ENCODE measurements around the gene ARFRP1. TPM values are rescaled to one million over a fixed set of nuclear protein-coding genes. Genes with fewer than 3 reads are reported as not detected.
"Not testable (repeated sequence)": the region's sequence is repeated elsewhere in the genome, so short reads cannot be mapped to it uniquely, and the experiment has no call there.

The ARFRP1 gene
- total and polyA plus RNA-seq, 5 donors = 38.7 to 49.7 (median 42.1) TPM

DNA sequence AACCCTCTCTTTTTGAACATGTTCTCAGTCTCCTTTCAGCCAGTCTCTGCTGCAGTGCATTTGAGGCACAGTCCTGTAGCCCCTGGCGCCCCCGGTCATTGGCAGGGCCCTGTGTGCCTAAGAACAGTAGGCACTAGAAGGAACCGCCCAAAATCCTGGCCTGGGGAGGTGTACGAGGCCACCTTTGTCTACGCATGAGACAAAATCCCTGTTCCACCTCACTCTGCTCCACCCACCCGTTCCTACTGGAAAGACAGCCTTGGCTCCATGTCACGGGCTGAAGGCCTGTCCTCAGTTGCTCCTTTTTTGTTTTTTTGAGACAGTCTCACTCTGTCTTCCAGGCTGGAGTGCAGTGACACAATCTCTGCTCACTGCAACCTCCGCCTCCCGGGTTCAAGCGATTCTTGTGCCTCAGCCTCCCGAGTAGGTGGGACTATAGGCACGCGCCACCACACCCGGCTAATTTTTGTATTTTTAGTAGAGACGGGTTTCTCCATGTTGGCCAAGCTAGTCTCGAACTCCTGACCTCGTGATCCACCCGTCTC is 22.5 kb upstream of the ARFRP1 start:
- ATAC-seq; H3K9me3 ChIP-seq (ENCODE audit: control insufficient read depth, low read length); H3K27me3 ChIP-seq (ENCODE audit: control insufficient read depth, insufficient read depth); H3K4me3 ChIP-seq (ENCODE audit: low read length); H3K27ac ChIP-seq (ENCODE audit: low read length); DNase-seq; H3K4me1 ChIP-seq (ENCODE audit: control insufficient read depth, insufficient read depth, low read length): not testable (repeated sequence)
- intact Hi-C loops (cut with DNase I) = loop anchor here in 1 of 4 donors (10.0 kb wide), 1 partner anchor 85 kb away; no protein-coding TSS in a partner anchor
- WGBS = 93% methylated on average over 18 of the region's 18 CpGs

DNA sequence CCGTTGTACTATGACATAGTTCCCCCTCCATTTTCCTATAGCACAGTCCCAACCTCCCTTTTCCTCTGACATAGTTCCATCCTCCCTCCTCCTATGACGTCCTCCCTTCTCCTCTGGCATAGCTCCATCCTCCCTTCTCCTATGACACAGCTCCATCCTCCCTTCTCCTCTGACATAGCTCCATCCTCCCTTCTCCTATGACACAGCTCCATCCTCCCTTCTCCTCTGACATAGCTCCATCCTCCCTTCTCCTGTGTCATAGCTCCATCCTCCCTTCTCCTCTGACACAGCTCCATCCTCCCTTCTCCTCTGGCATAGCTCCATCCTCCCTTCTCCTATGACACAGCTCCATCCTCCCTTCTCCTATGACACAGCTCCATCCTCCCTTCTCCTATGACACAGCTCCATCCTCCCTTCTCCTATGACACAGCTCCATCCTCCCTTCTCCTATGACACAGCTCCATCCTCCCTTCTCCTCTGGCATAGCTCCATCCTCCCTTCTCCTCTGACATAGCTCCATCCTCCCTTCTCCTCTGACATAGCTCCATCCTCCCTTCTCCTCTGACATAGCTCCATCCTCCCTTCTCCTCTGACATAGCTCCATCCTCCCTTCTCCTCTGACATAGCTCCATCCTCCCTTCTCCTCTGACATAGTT is 15.3 kb upstream of the ARFRP1 start:
- H3K9me3 ChIP-seq (ENCODE audit: control insufficient read depth, low read length); H3K27me3 ChIP-seq (ENCODE audit: control insufficient read depth, insufficient read depth); DNase-seq; intact Hi-C loops (cut with DNase I); ATAC-seq; H3K4me1 ChIP-seq (ENCODE audit: control insufficient read depth, insufficient read depth, low read length); H3K4me3 ChIP-seq (ENCODE audit: low read length); H3K27ac ChIP-seq (ENCODE audit: low read length): not testable (repeated sequence)
- 70% methylated on average over 2 of the region's 2 CpGs for WGBS

DNA sequence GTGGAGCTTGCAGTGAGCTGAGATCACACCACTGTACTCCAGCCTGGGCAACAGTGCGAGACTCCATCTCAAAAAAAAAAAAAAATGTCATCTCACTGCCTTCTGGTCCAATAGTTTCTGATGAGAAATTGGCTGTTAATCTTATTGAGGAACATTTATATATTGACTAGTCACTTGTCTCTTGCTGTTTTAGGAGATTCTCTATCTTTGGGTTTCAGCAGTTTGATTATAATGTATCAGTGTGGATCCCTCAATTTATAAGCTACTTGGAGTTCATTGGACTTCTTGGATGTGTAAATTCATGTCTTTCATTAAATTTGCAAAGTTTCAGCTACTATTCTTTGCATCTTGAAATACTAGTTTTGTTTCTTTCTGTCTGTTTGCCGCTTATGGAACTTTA is 11.2 kb upstream of the ARFRP1 start:
- intact Hi-C loops (cut with DNase I) = no loop called here
- no peak overlapping the region for H3K4me3 ChIP-seq (ENCODE audit: low read length)
- WGBS = 98% methylated on average over 2 of the region's 2 CpGs
- ATAC-seq = no peak
- no peak for DNase-seq
- H3K27me3 ChIP-seq (ENCODE audit: control insufficient read depth, insufficient read depth) = no peaks in the 10 kb centered on the region
- H3K27ac ChIP-seq (ENCODE audit: low read length) = no peak overlapping the region
- no peaks in the 10 kb centered on the region for H3K4me1 ChIP-seq (ENCODE audit: control insufficient read depth, insufficient read depth, low read length)
- H3K9me3 ChIP-seq (ENCODE audit: control insufficient read depth, low read length) = no peaks in the 10 kb centered on the region

DNA sequence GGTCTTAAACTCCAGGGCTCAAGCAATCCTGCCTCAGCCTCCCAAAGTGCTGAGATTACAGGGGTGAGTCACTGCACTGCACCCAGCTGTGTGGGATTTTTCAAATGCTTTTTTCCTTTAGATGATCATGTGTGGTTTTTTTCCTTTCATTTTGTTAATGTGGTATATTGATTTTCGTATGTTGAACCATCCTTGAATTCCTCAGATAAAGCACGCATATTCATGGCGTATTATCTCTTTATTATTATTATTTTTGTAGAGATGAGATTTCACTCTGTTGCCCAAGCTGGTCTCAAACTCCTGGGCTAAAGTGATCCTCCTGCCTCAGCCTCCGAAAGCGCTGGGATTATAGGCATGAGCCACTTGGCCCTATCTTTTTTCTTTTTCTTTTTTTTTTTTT is 7.1 kb upstream of the ARFRP1 start:
- WGBS = 98% methylated on average over 5 of the region's 5 CpGs
- Histone ChIP-seq H3K27me3 (ENCODE audit: control insufficient read depth, insufficient read depth) (no peaks in the 10 kb centered on the region), H3K27ac (ENCODE audit: low read length) (no peak overlapping the region), H3K9me3 (ENCODE audit: control insufficient read depth, low read length) (no peaks in the 10 kb centered on the region), H3K4me3 (ENCODE audit: low read length) (no peak overlapping the region), H3K4me1 (ENCODE audit: control insufficient read depth, insufficient read depth, low read length) (no peaks in the 10 kb centered on the region)
- DNase-seq (no peak), ATAC-seq (no peak)
- intact Hi-C loops (cut with DNase I) = no loop called here

DNA sequence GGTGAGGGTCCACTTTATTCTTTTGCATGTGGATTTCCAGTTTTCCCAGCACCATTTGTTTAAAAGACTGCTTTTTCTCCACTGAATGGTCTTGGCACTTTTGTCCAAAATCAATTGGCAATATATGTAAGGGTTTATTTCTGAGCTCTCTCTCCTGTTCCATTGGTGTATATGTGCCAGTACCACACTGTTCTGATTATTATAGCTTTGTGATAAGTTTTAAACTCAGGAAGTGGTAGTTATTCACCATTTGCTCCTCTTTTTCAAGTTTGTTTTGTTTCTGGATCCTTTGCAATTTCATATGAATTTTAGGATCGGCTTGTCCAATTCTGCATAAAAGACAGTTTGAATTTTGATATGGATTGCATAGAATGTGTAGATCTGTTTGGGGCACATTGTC is 4.4 kb upstream of the ARFRP1 start:
- DNase-seq (no peak), ATAC-seq (no peak)
- 98% methylated on average over 1 of the region's 1 CpG for WGBS
- intact Hi-C loops (cut with DNase I) = no loop called here
- Histone ChIP-seq H3K27ac (ENCODE audit: low read length) (no peak overlapping the region), H3K9me3 (ENCODE audit: control insufficient read depth, low read length) (no peaks in the 10 kb centered on the region), H3K27me3 (ENCODE audit: control insufficient read depth, insufficient read depth) (no peaks in the 10 kb centered on the region), H3K4me1 (ENCODE audit: control insufficient read depth, insufficient read depth, low read length) (peaks cover 9% of the 10 kb centered on the region), H3K4me3 (ENCODE audit: low read length) (no peak overlapping the region)

DNA sequence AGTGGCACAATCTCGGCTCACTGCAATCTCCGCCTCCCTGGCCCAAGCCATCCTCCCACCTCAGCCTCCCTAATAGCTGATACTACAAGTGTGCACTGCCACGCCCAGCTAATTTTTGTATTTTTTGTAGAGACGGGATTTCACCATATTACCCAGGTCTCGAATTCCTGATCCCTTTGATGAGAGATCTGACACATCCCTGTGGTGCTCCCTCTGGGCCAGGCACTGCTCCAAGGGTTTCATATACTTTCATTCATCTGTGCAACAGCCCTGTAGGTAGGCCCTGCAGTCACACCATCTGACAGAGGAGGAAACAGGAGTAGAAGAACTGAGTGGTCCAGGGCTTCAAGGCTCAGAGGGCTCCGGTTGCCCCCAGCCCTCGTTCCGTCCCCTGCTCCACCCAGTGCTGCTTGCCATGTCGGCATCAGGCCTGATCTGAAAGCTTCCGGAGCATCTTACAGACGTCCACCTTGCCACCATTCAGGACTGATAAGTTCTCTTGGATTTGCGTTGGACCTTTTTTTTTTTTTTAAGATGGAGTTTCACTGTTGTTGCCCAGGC is 3.4 kb upstream of the ARFRP1 start:
- Histone ChIP-seq H3K27ac (ENCODE audit: low read length) (no peak overlapping the region), H3K4me3 (ENCODE audit: low read length) (no peak overlapping the region), H3K27me3 (ENCODE audit: control insufficient read depth, insufficient read depth) (no peaks in the 10 kb centered on the region), H3K4me1 (ENCODE audit: control insufficient read depth, insufficient read depth, low read length) (peaks cover 13% of the 10 kb centered on the region), H3K9me3 (ENCODE audit: control insufficient read depth, low read length) (no peaks in the 10 kb centered on the region)
- 80% methylated on average over 12 of the region's 12 CpGs for WGBS
- intact Hi-C loops (cut with DNase I) = no loop called here
- ATAC-seq (no peak), DNase-seq (no peak)

DNA sequence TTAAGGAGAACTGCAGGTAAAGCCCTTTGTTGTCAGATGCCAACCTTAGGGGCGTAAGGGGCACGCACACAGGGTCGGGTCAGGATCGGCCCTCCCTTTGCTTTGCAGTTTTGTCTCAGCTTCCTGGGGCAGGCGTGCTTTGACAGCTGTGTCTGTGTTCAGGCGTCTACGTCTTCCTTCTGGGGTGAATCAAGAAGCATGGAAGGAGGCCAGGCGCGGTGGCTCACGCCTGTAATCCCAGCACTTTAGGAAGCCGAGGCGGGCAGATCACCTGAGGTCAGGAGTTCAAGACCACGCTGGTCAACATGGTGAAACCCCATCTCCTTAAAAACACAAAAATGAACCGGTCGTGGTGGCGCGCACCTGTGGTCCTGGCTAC is 1.4 kb upstream of the ARFRP1 start:
- no peak for ATAC-seq
- DNase-seq = peak in 1 of 3 donors; percentile 57
- Histone ChIP-seq H3K4me3 (ENCODE audit: low read length) (no peak overlapping the region), H3K9me3 (ENCODE audit: control insufficient read depth, low read length) (no peaks in the 10 kb centered on the region), H3K27me3 (ENCODE audit: control insufficient read depth, insufficient read depth) (no peaks in the 10 kb centered on the region), H3K27ac (ENCODE audit: low read length) (no peak overlapping the region), H3K4me1 (ENCODE audit: control insufficient read depth, insufficient read depth, low read length) (peaks cover 13% of the 10 kb centered on the region)
- intact Hi-C loops (cut with DNase I) = no loop called here
- WGBS = 90% methylated on average over 17 of the region's 17 CpGs

DNA sequence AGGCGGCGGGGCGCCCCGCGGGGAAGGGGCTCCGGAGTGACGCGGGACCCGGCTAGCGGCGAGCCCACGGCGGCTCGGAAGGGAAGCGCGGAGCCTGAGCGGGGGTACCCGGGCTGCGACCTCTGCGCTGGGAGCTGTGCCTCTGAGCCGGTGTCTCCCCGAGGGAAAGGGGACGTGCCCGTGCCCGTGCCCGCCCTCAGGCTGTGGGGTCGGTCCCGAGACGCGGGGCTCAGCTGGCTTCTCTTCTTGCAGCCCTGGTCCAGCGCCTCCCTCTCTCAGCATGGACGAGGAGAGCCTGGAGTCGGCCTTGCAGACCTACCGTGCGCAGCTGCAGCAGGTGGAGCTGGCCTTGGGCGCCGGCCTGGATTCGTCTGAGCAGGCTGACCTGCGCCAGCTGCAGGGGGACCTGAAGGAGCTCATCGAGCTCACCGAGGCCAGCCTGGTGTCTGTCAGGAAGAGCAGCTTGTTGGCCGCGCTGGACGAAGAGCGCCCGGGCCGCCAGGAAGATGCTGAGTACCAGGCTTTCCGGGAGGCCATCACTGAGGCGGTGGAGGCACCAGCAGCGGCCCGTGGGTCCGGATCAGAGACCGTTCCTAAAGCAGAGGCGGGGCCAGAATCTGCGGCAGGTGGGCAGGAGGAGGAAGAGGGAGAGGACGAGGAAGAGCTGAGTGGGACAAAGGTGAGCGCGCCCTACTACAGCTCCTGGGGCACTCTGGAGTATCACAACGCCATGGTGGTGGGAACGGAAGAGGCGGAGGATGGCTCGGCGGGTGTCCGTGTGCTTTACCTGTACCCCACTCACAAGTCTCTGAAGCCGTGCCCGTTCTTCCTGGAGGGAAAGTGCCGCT is 749 bp upstream of the ARFRP1 start:
- intact Hi-C loops (cut with DNase I) = no loop called here
- DNase-seq (peak; percentile 28 to 72 (median 60)), ATAC-seq (no peak)
- H3K9me3 ChIP-seq (ENCODE audit: control insufficient read depth, low read length) = no peaks in the 10 kb centered on the region
- WGBS = 20% methylated on average over 67 of the region's 67 CpGs
- H3K27me3 ChIP-seq (ENCODE audit: control insufficient read depth, insufficient read depth) = no peaks in the 10 kb centered on the region
- H3K27ac ChIP-seq (ENCODE audit: low read length) = peak overlapping the region; percentile 33
- H3K4me3 ChIP-seq (ENCODE audit: low read length) = peak overlapping the region; percentile 70
- H3K4me1 ChIP-seq (ENCODE audit: control insufficient read depth, insufficient read depth, low read length) = peaks cover 13% of the 10 kb centered on the region

DNA sequence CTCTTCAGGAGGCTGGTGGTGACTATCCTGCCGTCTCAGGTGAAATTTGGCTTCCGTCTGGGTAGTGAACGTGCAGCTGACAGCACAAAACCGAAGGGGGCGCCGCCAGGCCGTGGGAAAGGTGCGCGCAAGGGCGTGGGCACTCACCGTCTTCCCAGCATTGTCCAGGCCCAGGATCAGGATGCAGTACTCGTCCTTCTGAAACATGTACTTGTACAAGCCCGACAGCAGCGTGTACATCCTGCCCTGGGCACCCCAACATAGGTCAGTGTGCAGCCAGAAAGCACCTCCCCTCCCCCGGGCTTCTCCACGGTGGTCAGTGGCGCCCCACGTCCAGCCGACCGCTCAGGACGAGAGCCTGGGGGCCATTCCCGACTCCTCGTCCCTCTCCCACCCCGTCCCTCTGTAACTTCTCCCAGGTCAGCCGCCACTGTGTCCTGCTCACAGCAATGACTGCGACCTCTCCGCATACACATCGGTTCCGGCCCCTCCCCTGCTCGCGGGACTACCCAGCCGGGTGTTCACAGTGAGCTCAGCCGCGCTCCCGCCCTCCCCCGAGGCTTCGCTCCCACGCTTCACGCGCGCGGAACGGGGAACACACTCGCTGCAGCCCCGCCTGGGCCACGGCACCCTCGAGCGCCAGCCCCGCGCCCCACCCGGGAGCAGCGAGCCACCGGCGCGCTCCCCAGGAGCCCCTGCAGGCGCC is 771 bp downstream of the ARFRP1 start:
- no peaks in the 10 kb centered on the region for H3K9me3 ChIP-seq (ENCODE audit: control insufficient read depth, low read length)
- ATAC-seq (peak; percentile 15 to 58), DNase-seq (peak; percentile 61 to 77 (median 75))
- H3K4me1 ChIP-seq (ENCODE audit: control insufficient read depth, insufficient read depth, low read length) = peaks cover 13% of the 10 kb centered on the region
- H3K27ac ChIP-seq (ENCODE audit: low read length) = peak overlapping the region; percentile 69
- WGBS = 4% methylated on average over 56 of the region's 56 CpGs
- intact Hi-C loops (cut with DNase I) = no loop called here
- H3K4me3 ChIP-seq (ENCODE audit: low read length) = peak overlapping the region; percentile 70
- no peaks in the 10 kb centered on the region for H3K27me3 ChIP-seq (ENCODE audit: control insufficient read depth, insufficient read depth)

DNA sequence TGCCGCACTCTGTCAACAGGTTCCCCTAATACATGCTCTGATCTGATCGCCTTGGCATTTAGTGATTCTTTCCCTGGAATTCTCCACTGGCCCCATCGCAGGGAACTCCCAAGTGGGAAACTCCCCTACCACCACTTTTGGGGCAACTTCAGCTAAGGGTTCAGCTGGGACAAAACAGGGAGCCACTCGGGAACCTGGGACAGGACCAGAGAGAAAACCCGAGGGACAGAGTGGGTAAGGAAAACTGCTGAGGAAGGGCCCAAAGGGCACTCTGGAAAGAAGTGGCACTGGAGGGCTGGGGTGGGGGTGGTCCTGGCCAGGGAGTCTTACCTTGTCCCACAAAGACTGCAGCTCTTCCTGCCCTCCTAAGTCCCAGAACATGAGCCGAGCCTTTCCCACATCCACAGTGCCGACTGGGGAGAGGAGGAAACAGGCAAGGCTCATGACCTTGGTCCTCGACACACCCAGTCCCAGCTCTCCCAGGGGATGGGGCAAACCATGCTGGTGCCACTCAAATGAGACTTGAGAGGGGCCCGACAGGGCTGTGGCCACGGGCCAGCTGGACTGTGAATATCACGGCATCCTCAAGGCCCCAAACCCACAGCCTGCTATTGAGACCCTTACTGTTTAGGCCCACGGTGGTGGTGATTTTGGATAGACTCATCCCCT is 1.6 kb downstream of the ARFRP1 start:
- Histone ChIP-seq H3K4me1 (ENCODE audit: control insufficient read depth, insufficient read depth, low read length) (peaks cover 13% of the 10 kb centered on the region), H3K9me3 (ENCODE audit: control insufficient read depth, low read length) (no peaks in the 10 kb centered on the region), H3K27me3 (ENCODE audit: control insufficient read depth, insufficient read depth) (no peaks in the 10 kb centered on the region), H3K4me3 (ENCODE audit: low read length) (no peak overlapping the region), H3K27ac (ENCODE audit: low read length) (no peak overlapping the region)
- peak in 1 of 3 donors; percentile 22 for DNase-seq
- no peak for ATAC-seq
- 82% methylated on average over 12 of the region's 12 CpGs for WGBS
- intact Hi-C loops (cut with DNase I) = no loop called here

All from right cardiac atrium (tissue), 5 donors.